ENCODE measurements around the gene ATP6V0B. TPM values are rescaled to one million over a fixed set of nuclear protein-coding genes. Genes with fewer than 3 reads are reported as not detected.

The ATP6V0B gene
- total RNA-seq, 2 donors from 2014 or later, result 108 to 154 TPM

GRCh38 chr1:43985984-43986595 lies 11.3 kb downstream of the ATP6V0B start:
- peaks cover 6% of the 10 kb centered on the region for H3K36me3 ChIP-seq
- no peak overlapping the region for H3K4me3 ChIP-seq
- H3K27me3 ChIP-seq, result no peaks in the 10 kb centered on the region
- no peak for DNase-seq (ENCODE audit: low spot score)
- H3K9me3 ChIP-seq, result no peaks in the 10 kb centered on the region
- TF ChIP-seq, protein P1, sequence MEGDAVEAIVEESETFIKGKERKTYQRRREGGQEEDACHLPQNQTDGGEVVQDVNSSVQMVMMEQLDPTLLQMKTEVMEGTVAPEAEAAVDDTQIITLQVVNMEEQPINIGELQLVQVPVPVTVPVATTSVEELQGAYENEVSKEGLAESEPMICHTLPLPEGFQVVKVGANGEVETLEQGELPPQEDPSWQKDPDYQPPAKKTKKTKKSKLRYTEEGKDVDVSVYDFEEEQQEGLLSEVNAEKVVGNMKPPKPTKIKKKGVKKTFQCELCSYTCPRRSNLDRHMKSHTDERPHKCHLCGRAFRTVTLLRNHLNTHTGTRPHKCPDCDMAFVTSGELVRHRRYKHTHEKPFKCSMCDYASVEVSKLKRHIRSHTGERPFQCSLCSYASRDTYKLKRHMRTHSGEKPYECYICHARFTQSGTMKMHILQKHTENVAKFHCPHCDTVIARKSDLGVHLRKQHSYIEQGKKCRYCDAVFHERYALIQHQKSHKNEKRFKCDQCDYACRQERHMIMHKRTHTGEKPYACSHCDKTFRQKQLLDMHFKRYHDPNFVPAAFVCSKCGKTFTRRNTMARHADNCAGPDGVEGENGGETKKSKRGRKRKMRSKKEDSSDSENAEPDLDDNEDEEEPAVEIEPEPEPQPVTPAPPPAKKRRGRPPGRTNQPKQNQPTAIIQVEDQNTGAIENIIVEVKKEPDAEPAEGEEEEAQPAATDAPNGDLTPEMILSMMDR (IDR thresholded peaks at IDR 0.05), result no peak
- peaks cover 0 to 7% of the 10 kb centered on the region in 2 donors for H3K4me1 ChIP-seq
- H3K27ac ChIP-seq, result no peak overlapping the region

GRCh38 chr1:43986712-43987111 lies 12.0 kb downstream of the ATP6V0B start:
- DNase-seq (ENCODE audit: low spot score), result no peak
- H3K4me1 ChIP-seq, result peaks cover 0 to 8% of the 10 kb centered on the region in 2 donors
- TF ChIP-seq, protein P1 (IDR thresholded peaks at IDR 0.05), result no peak
- H3K27me3 ChIP-seq, result no peaks in the 10 kb centered on the region
- no peak overlapping the region for H3K27ac ChIP-seq
- H3K36me3 ChIP-seq, result peaks cover 6% of the 10 kb centered on the region
- no peak overlapping the region for H3K4me3 ChIP-seq
- H3K9me3 ChIP-seq, result no peaks in the 10 kb centered on the region

DNA sequence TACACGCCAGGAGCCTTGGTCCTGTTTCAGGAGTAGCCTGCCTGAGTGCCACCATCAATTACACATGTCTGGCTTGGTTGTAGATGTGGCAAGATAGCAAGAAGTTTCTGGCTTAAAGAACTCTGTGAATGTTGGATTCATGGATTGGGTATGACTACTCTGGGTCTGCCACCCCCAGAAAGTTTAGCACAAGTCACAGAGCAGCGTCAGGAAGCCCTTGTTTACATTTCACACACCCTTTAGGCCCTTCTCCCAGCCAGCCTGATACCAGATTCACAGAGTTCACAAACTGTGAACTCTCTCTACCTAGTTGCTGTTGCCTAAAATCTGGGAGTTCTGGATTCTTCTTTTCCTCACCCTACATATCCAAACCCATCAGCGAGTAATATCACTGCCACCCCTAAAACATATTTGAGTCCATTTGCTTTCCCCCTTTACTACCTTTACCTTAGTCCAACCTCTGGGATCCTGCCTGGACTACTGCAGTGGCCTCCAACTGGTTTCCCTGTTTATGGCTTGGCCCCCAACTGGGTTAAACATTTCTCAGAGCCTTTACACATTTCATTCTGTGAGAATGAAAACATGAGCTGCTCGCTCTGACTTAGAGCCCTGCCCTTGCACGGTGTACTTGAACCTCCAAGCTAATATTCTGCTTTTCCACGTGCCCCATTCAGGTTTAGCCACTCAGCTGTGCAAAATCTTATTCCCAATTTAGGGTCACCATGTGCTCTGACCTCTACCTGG lies 12.6 kb downstream of the ATP6V0B start:
- Histone ChIP-seq H3K4me1 (peaks cover 0 to 15% of the 10 kb centered on the region in 2 donors), H3K36me3 (peaks cover 6% of the 10 kb centered on the region), H3K27me3 (no peaks in the 10 kb centered on the region), H3K4me3 (no peak overlapping the region), H3K27ac (no peak overlapping the region), H3K9me3 (no peaks in the 10 kb centered on the region)
- no peak for DNase-seq (ENCODE audit: low spot score)
- TF ChIP-seq, protein P1 (IDR thresholded peaks at IDR 0.05), result no peak

- Histone ChIP-seq H3K36me3 (peaks cover 3% of the 10 kb centered on the region), H3K4me3 (peak overlapping the region; percentile 54 to 65), H3K27me3 (no peaks in the 10 kb centered on the region), H3K4me1 (peaks cover 0 to 15% of the 10 kb centered on the region in 2 donors), H3K27ac (peak overlapping the region; percentile 50 to 74), H3K9me3 (no peaks in the 10 kb centered on the region)
- no peak for DNase-seq (ENCODE audit: low spot score)
- TF ChIP-seq, protein P1 (IDR thresholded peaks at IDR 0.05), result no peak
These were observed 15.8 kb downstream of the ATP6V0B start for GRCh38 chr1:43990271-43991199.

GRCh38 chr1:43991200-43991475 lies 16.4 kb downstream of the ATP6V0B start:
- peaks cover 0 to 15% of the 10 kb centered on the region in 2 donors for H3K4me1 ChIP-seq
- H3K27me3 ChIP-seq, result no peaks in the 10 kb centered on the region
- peak overlapping the region; percentile 54 to 65 for H3K4me3 ChIP-seq
- no peaks in the 10 kb centered on the region for H3K36me3 ChIP-seq
- DNase-seq (ENCODE audit: low spot score), result no peak
- peak overlapping the region; percentile 50 to 74 for H3K27ac ChIP-seq
- TF ChIP-seq, protein P1 (IDR thresholded peaks at IDR 0.05), result no peak
- H3K9me3 ChIP-seq, result no peaks in the 10 kb centered on the region

Measured in right atrium auricular region (tissue), 2 donors.